ENCODE measurements around the gene MRPL40.

MRPL40 gene

DNA sequence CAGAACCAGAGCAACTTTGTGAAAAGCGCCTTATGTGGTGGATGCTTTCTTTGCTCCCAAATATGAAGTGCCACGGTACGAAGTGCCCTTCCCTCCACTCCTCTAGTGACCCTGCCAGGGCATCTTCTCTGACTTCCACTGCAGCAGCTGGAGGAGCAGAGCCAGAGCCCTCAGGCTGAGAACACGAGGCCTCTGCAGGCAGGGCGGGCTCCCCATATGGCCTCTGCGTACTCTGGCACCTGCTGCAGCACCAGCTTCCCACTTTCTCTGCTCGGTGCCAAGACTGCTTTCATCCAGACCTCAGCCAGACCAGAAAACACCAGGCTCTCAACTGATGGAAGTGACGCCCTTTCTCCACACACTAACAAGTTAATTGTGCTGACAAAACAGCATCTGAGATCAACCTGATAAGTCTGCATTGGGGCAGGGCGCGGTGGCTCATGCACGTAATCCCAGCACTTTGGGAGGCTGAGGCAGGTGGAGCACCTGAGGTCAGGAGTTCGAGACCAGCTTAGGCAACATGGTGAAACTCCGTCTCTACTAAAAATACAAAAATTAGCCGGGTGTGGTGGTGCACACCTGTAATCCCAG lies 33.9 kb downstream of the MRPL40 start:
- no peak for DNase-seq (ENCODE audit: low read depth)
- in situ Hi-C loops (cut with HindIII; ENCODE audit: low sequenced_read_pairs): no loop called here
- no peak overlapping the region for H3K4me3 ChIP-seq (ENCODE audit: low read depth, low read length)
- TF ChIP-seq, protein P1, sequence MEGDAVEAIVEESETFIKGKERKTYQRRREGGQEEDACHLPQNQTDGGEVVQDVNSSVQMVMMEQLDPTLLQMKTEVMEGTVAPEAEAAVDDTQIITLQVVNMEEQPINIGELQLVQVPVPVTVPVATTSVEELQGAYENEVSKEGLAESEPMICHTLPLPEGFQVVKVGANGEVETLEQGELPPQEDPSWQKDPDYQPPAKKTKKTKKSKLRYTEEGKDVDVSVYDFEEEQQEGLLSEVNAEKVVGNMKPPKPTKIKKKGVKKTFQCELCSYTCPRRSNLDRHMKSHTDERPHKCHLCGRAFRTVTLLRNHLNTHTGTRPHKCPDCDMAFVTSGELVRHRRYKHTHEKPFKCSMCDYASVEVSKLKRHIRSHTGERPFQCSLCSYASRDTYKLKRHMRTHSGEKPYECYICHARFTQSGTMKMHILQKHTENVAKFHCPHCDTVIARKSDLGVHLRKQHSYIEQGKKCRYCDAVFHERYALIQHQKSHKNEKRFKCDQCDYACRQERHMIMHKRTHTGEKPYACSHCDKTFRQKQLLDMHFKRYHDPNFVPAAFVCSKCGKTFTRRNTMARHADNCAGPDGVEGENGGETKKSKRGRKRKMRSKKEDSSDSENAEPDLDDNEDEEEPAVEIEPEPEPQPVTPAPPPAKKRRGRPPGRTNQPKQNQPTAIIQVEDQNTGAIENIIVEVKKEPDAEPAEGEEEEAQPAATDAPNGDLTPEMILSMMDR (IDR thresholded peaks at IDR 0.05; ENCODE audit: low read depth, low read length, missing control alignments): no peak

DNA sequence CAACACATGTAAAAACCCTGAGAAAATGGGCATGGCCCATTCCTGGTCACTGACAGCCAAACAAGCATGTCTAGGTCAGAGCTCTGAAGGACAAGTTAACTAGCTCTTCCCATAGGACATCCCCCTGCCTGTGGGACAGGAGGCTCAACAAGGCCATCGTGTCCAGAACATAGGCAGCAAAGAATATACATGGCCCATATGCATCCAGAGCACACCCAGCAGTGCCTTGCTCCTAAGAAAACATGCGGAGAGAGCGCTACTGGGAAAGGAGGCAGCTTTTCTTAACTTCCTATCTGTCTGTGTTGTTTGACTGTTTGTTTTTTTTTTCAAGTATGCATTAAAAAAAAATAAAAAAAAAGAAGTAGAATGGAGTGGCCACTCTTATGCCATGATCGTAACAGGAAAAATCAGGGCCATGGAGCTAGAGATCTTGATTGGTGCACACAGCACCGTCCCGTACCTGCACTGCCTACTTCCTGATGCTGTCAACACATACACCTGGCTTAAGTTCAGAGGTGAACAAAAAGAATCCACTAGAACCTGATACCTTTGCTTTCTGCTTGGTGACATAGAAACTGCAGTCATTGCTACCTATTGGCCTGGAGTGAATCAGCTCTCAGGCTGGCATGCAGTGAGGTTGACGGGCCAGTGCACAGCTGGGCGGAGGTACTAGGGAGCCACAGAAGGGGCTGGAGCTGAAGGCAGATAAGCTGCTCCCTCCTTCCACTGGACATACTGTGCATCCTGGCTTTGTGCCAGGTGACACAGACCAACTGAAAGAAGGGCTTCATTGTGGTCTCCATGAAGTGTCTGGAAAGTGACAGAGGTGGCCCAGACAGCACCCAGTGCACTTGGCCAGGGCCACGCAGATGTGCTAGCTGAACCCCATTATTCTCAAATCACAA lies 34.8 kb downstream of the MRPL40 start:
- in situ Hi-C loops (cut with HindIII; ENCODE audit: low sequenced_read_pairs): no loop called here
- TF ChIP-seq, protein P1 (IDR thresholded peaks at IDR 0.05; ENCODE audit: low read depth, low read length, missing control alignments): no peak
- DNase-seq (ENCODE audit: low read depth): no peak
- H3K4me3 ChIP-seq (ENCODE audit: low read depth, low read length): no peak overlapping the region

DNA sequence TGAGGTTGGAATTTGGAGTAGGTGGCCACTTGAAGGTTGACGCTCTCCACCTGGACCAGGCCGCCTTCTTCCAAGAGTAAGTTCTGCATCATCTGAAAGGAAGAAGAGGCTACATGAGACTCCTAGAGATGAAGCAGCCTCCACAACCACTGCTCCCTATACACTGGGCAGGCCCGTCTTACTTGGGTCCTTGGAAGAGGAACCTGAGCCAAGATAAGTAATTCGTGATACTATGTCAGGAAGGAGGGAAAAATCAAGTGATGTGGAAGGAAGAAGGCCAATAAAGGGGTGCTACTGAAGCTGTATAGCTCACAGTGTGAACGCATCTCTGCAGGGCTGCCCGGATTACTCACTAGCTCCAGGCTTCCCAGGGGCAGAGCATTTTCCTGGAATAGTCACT lies 35.6 kb downstream of the MRPL40 start:
- no peak for DNase-seq (ENCODE audit: low read depth)
- TF ChIP-seq, protein P1 (IDR thresholded peaks at IDR 0.05; ENCODE audit: low read depth, low read length, missing control alignments): no peak
- H3K4me3 ChIP-seq (ENCODE audit: low read depth, low read length): no peak overlapping the region
- in situ Hi-C loops (cut with HindIII; ENCODE audit: low sequenced_read_pairs): no loop called here

DNA sequence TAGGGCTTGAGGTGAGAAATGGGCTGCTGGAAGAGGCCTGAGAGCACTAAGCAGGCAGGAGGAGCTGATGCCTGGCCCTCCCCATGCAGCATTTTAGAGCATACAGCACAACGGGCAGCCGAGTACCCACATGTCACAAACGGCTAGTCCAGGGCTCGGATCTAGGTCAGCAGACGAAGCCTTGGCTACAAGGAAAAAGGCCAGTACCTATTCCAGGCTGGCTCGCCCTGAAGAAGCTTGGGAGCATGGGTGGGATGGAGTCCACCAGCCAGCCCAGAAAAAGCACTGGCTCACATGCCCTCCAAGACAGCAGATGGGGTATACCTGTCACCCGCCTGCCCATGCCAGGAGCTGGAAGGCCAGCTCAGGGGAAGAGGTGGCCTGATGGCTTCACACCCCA lies 37.1 kb downstream of the MRPL40 start:
- in situ Hi-C loops (cut with HindIII; ENCODE audit: low sequenced_read_pairs): no loop called here
- H3K4me3 ChIP-seq (ENCODE audit: low read depth, low read length): no peak overlapping the region
- DNase-seq (ENCODE audit: low read depth): no peak
- TF ChIP-seq, protein P1 (IDR thresholded peaks at IDR 0.05; ENCODE audit: low read depth, low read length, missing control alignments): no peak

DNA sequence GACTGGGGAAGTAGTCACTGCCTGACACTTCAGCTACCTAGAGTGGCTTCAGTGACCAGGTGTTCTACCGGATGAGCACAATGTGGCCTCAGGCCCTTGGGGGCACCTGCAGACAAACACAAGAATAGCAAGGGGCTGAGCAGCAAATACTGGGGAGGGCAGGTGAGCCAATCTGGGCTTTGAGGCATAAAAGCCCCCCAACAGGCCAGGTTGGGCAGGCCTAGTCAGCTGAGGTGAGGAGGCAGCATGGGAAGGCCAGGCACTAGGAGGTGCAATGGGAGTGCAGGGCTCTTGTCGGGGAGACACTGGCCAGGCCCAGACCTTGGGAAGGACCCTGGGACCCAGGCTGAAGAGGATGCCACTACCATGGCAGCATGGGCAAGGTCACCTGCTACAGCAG lies 37.7 kb downstream of the MRPL40 start:
- in situ Hi-C loops (cut with HindIII; ENCODE audit: low sequenced_read_pairs): no loop called here

DNA sequence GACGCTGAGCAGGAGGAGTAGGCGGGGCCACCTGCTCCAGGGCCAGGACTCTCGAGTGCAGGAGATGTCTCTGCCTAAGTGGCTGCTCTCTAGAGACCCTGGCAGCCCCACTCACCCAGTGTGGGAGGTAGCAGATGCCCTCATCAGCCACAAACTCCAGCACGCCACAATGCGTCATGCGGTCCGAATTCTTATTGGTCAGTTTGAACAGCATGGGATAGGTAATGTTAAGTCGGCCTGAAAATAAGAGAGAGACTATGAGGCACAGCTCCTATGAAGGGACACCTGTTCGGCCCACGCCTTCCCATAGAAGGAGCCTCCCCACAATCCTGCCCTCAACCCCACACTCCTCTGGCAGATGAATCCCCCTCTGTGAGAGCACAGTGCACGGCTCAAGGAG lies 39.2 kb downstream of the MRPL40 start:
- in situ Hi-C loops (cut with HindIII; ENCODE audit: low sequenced_read_pairs): no loop called here
- TF ChIP-seq, protein P1 (IDR thresholded peaks at IDR 0.05; ENCODE audit: low read depth, low read length, missing control alignments): no peak
- H3K4me3 ChIP-seq (ENCODE audit: low read depth, low read length): no peak overlapping the region
- no peak for DNase-seq (ENCODE audit: low read depth)

More for the DNA sequence above, 37.7 kb downstream of the MRPL40 start:
- no peak overlapping the region for H3K4me3 ChIP-seq (ENCODE audit: low read depth, low read length)
- TF ChIP-seq, protein P1 (IDR thresholded peaks at IDR 0.05; ENCODE audit: low read depth, low read length, missing control alignments): no peak
- DNase-seq (ENCODE audit: low read depth): no peak

All from astrocyte of the cerebellum (primary cell).